Fibroblast of lung (primary cell): Measurements from ENCODE around the gene TRPM6.

ENCODE experiments used
- CTCF ChIP-seq, 2 donors: IDR thresholded peaks in 1 of 2; conservative IDR thresholded peaks in 1 of 2; 1 replicate in 1 of 2; 2 replicates in 1 of 2; pipeline ENCODE4 v1.5.1; 2011 to 2012; ENCODE audit warnings: low read length in 2 of 2, control low read depth in 1 of 2, inconsistent platforms in 1 of 2, low read depth in 1 of 2, mild to moderate bottlenecking in 1 of 2
- EZH2 ChIP-seq: IDR thresholded peaks from 2 replicates; pipeline ENCODE4 v1.5.1; 2012; ENCODE audit warnings: low read length, control low read depth, mild to moderate bottlenecking; ENCODE audit errors: missing control alignments

DNA sequence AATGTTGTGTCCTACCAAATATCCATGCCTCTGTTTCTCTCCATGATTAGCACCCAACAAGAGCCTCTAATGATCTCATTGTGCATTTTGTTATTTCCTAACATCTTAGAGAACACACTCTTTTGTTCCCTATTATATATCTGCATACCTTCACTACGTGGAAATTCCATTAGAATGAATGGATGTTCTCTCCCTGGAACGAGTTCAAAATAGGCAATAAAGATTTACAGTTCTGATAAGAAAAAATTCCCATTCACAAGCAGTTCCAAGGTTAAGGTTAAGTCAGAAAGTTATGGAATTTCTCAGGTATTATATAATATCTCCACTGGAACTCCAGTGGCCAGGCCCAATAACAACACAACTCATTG is 83.7 kb downstream of the TRPM6 start:
- TF ChIP-seq EZH2 (no peak), CTCF (conservative IDR thresholded peaks at IDR 0.05 in 1 of 2, IDR thresholded peaks at IDR 0.05 in 1 of 2; ENCODE audit: low read depth in 1 of 2, low read length in 2 of 2) (no peak)
